Testis (tissue), 3 donors: ENCODE measurements around the gene DRC3. TPM values are rescaled to one million over a fixed set of nuclear protein-coding genes. Genes with fewer than 3 reads are reported as not detected.

ENCODE experiments used
- DNase-seq: peaks from one replicate; pipeline ENCODE4 v3.0.0-alpha.2; 2019
- H3K27ac ChIP-seq, 2 donors: fragments of 200-600 bp; sonication (generic); one replicate each; pipeline ENCODE4 v1.5.1; 2019
- H3K27me3 ChIP-seq: fragments of 200-600 bp; sonication (generic); one replicate; pipeline ENCODE4 v1.5.1; 2019
- H3K36me3 ChIP-seq: fragments of 200-600 bp; sonication (generic); one replicate; pipeline ENCODE4 v1.5.1; 2017; ENCODE audit warnings: low read depth; ENCODE audit errors: missing control alignments
- H3K4me1 ChIP-seq: fragments of 200-600 bp; sonication (generic); one replicate; pipeline ENCODE4 v1.5.1; 2019
- H3K4me3 ChIP-seq, 2 donors: fragments of 200-600 bp; sonication (generic); one replicate each; pipeline ENCODE4 v1.5.1; 2017 to 2019
- H3K9me3 ChIP-seq: fragments of 200-600 bp; sonication (generic); one replicate; pipeline ENCODE4 v1.5.1; 2017
- POLR2A ChIP-seq: fragments of 450-650 bp; IDR thresholded peaks from one replicate; pipeline ENCODE4 v1.6.1; 2017; ENCODE audit warnings: antibody characterized with exemption, mild to moderate bottlenecking, moderate library complexity
- WGBS, 2 donors: methylation state at CpG; one replicate each; pipeline ENCODE4 v1.1.5; 2018; 5-methylcytosine and 5-hydroxymethylcytosine counted together
- intact Hi-C: fragments of 100-400 bp; cut with DNase I; formaldehyde crosslinking; loops from one replicate; pipeline ENCODE4 v1.15.1; 2023; ENCODE audit warnings: low total_unique reads
- polyA plus RNA-seq: library from polyadenylated mRNA; stranded (reverse); fragments of 350-450 nt; fragmentation: Illumina TruSeq; extraction: RNeasy Lipid Tissue Mini Kit (QIAGEN cat#74804); gene quantifications from one replicate; pipeline ENCODE4 v1.2.3, GENCODE V29; 2014; ENCODE audit warnings: low read depth, low replicate concordance; ENCODE audit not compliant: insufficient read depth
- total RNA-seq, 2 donors: library from RNA; depleted of rRNA; stranded (reverse); fragments of >200 nt; gene quantifications; one replicate each; pipeline ENCODE4 v1.2.3, GENCODE V29; 2016
- TF ChIP-seq, protein P1 (sequence below), 3 experiments: fragments of 450-650 bp in 2 of 3; fragments of 200-600 bp in 1 of 3; sonication (generic) in 1 of 3; IDR thresholded peaks; one replicate each; pipeline ENCODE4 v1.5.1; 2016 to 2019; ENCODE audit warnings: antibody characterized with exemption in 3 of 3, mild to moderate bottlenecking in 2 of 3, moderate library complexity in 1 of 3

The DRC3 gene
- total and polyA plus RNA-seq, 3 donors from 2014 or later, result 21.6 to 57.4 (median 22.1) TPM

GRCh38 chr17:17998934-17999333 is 26.3 kb downstream of the DRC3 start:
- TF ChIP-seq, protein P1, sequence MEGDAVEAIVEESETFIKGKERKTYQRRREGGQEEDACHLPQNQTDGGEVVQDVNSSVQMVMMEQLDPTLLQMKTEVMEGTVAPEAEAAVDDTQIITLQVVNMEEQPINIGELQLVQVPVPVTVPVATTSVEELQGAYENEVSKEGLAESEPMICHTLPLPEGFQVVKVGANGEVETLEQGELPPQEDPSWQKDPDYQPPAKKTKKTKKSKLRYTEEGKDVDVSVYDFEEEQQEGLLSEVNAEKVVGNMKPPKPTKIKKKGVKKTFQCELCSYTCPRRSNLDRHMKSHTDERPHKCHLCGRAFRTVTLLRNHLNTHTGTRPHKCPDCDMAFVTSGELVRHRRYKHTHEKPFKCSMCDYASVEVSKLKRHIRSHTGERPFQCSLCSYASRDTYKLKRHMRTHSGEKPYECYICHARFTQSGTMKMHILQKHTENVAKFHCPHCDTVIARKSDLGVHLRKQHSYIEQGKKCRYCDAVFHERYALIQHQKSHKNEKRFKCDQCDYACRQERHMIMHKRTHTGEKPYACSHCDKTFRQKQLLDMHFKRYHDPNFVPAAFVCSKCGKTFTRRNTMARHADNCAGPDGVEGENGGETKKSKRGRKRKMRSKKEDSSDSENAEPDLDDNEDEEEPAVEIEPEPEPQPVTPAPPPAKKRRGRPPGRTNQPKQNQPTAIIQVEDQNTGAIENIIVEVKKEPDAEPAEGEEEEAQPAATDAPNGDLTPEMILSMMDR (IDR thresholded peaks at IDR 0.05), result no peak
- TF ChIP-seq POLR2A, result no peak
- Histone ChIP-seq H3K27ac (no peak overlapping the region), H3K36me3 (no peaks in the 10 kb centered on the region), H3K9me3 (no peaks in the 10 kb centered on the region), H3K27me3 (no peaks in the 10 kb centered on the region), H3K4me1 (no peaks in the 10 kb centered on the region), H3K4me3 (no peak overlapping the region)
- no peak for DNase-seq
- WGBS, 2 donors, result 91 to 95% methylated on average over 4 to 8 of the region's 8 CpGs
- intact Hi-C loops, result no loop called here

DNA sequence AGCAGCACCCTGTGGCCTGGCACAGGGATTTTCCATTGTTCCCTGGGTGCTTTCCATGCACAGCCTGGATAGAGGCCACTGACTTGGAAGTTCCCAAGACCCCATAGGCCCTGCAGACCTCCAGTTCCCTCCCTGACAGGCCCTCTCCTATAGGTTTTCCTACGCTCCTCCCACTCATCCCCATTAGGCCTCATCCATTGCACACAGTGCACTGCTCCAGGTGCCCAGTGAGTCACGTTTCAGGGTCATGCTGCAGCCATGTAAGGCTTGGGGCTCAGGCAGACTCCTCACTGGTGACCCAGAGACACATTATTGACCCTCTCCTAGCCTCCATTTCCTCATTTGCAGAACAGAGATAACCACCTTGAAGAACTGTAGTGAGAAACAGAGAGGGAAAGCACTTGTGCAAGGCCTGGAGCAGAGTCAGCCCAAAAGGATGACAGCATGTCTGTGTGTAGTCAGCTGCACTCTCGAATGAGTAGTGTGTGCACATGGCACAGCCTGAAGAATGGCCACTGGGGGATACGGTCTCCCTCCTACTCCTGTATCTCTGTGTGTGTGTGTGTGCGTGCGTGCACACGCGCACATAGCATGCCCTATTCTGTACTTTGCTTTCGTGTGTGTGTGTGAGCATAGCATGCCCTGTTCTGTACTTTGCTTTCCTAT is 26.8 kb downstream of the DRC3 start:
- Histone ChIP-seq H3K4me3 (no peak overlapping the region), H3K27ac (no peak overlapping the region), H3K36me3 (no peaks in the 10 kb centered on the region), H3K27me3 (no peaks in the 10 kb centered on the region), H3K4me1 (no peaks in the 10 kb centered on the region), H3K9me3 (no peaks in the 10 kb centered on the region)
- no peak for TF ChIP-seq POLR2A
- TF ChIP-seq, protein P1 (IDR thresholded peaks at IDR 0.05), result no peak
- intact Hi-C loops, result no loop called here
- WGBS, 2 donors, result 87 to 89% methylated on average over 9 of the region's 9 CpGs
- DNase-seq, result no peak

GRCh38 chr17:18000030-18000408 is 27.4 kb downstream of the DRC3 start:
- H3K27ac ChIP-seq, result no peak overlapping the region
- no peak overlapping the region for H3K4me3 ChIP-seq
- no peaks in the 10 kb centered on the region for H3K36me3 ChIP-seq
- no peak for DNase-seq
- WGBS, 2 donors, result 82 to 90% methylated on average over 8 of the region's 8 CpGs
- H3K4me1 ChIP-seq, result no peaks in the 10 kb centered on the region
- H3K27me3 ChIP-seq, result no peaks in the 10 kb centered on the region
- intact Hi-C loops, result no loop called here
- TF ChIP-seq, protein P1 (IDR thresholded peaks at IDR 0.05), result no peak
- TF ChIP-seq POLR2A, result no peak
- H3K9me3 ChIP-seq, result no peaks in the 10 kb centered on the region

GRCh38 chr17:18002171-18002570 is 29.5 kb downstream of the DRC3 start:
- Histone ChIP-seq H3K27me3 (no peaks in the 10 kb centered on the region), H3K9me3 (no peaks in the 10 kb centered on the region), H3K4me1 (no peaks in the 10 kb centered on the region), H3K27ac (no peak overlapping the region), H3K36me3 (no peaks in the 10 kb centered on the region), H3K4me3 (no peak overlapping the region)
- no peak for DNase-seq
- intact Hi-C loops, result no loop called here
- WGBS, 2 donors, result 93 to 94% methylated on average over 2 of the region's 2 CpGs
- TF ChIP-seq, protein P1 (IDR thresholded peaks at IDR 0.05), result no peak
- TF ChIP-seq POLR2A, result no peak

GRCh38 chr17:18004345-18004744 is 31.7 kb downstream of the DRC3 start:
- Histone ChIP-seq H3K27ac (no peak overlapping the region), H3K36me3 (no peaks in the 10 kb centered on the region), H3K27me3 (no peaks in the 10 kb centered on the region), H3K4me3 (no peak overlapping the region), H3K9me3 (no peaks in the 10 kb centered on the region), H3K4me1 (no peaks in the 10 kb centered on the region)
- intact Hi-C loops, result no loop called here
- TF ChIP-seq, protein P1 (IDR thresholded peaks at IDR 0.05), result no peak
- TF ChIP-seq POLR2A, result no peak
- WGBS, 2 donors, result 92 to 93% methylated on average over 9 of the region's 9 CpGs
- DNase-seq, result no peak
